Type B pancreatic cell (in vitro differentiated cells): Measurements from ENCODE around the gene RPS19BP1. TPM values are rescaled to one million over a fixed set of nuclear protein-coding genes. Genes with fewer than 3 reads are reported as not detected.

Source experiments
- DNase-seq: peaks from one replicate; pipeline ENCODE4 v3.0.0; 2021; ENCODE audit warnings: mixed read lengths; ENCODE audit not compliant: unreplicated experiment; ENCODE audit errors: extremely low spot score
- H3K27ac Mint-ChIP-seq: 2 replicates; pipeline ENCODE4 v1.8.0; 2021; ENCODE audit warnings: mild to moderate bottlenecking, mixed read lengths
- H3K27me3 Mint-ChIP-seq: 2 replicates; pipeline ENCODE4 v1.8.0; 2021; ENCODE audit warnings: mixed read lengths
- H3K36me3 Mint-ChIP-seq: 2 replicates; pipeline ENCODE4 v1.8.0; 2021; ENCODE audit warnings: mixed read lengths
- H3K4me1 Mint-ChIP-seq: one replicate; pipeline ENCODE4 v1.8.0; 2021; ENCODE audit warnings: mixed read lengths; ENCODE audit not compliant: unreplicated experiment
- H3K4me3 Mint-ChIP-seq: 2 replicates; pipeline ENCODE4 v1.8.0; 2021; ENCODE audit warnings: mild to moderate bottlenecking, mixed read lengths
- H3K9me3 Mint-ChIP-seq: 2 replicates; pipeline ENCODE4 v1.8.0; 2021; ENCODE audit warnings: mixed read lengths
- CTCF ChIP-seq: fragments of 200-600 bp; sonication (generic); conservative IDR thresholded peaks from 2 replicates; pipeline ENCODE4 v1.5.0; 2021; ENCODE audit warnings: antibody characterized with exemption, mild to moderate bottlenecking
- total RNA-seq: library from RNA; stranded (reverse); gene quantifications from 2 replicates; pipeline ENCODE4 v1.2.1, GENCODE V29; 2021; ENCODE audit warnings: low replicate concordance

The RPS19BP1 gene
- total RNA-seq, 1 donor from 2014 or later, result 52.3 TPM

GRCh38 chr22:39530692-39531331 is 1.7 kb downstream of the RPS19BP1 start:
- peak overlapping the region; percentile 98 for H3K4me3 Mint-ChIP-seq
- H3K36me3 Mint-ChIP-seq, result peaks cover 5% of the 10 kb centered on the region
- H3K27ac Mint-ChIP-seq, result peak overlapping the region; percentile 97
- no peaks in the 10 kb centered on the region for H3K27me3 Mint-ChIP-seq
- peak; percentile 47 for TF ChIP-seq CTCF
- DNase-seq, result no peak
- no peaks in the 10 kb centered on the region for H3K9me3 Mint-ChIP-seq
- H3K4me1 Mint-ChIP-seq, result peaks cover 53% of the 10 kb centered on the region

GRCh38 chr22:39530116-39530515 is 2.4 kb downstream of the RPS19BP1 start:
- TF ChIP-seq CTCF, result no peak
- Mint-ChIP-seq H3K4me1 (peaks cover 53% of the 10 kb centered on the region), H3K36me3 (peaks cover 5% of the 10 kb centered on the region), H3K27ac (peak overlapping the region; percentile 80), H3K4me3 (peak overlapping the region; percentile 98), H3K9me3 (no peaks in the 10 kb centered on the region), H3K27me3 (no peaks in the 10 kb centered on the region)
- no peak for DNase-seq

- Mint-ChIP-seq H3K4me3 (peak overlapping the region; percentile 98), H3K27ac (peak overlapping the region; percentile 80), H3K9me3 (no peaks in the 10 kb centered on the region), H3K27me3 (no peaks in the 10 kb centered on the region), H3K4me1 (peaks cover 59% of the 10 kb centered on the region), H3K36me3 (peaks cover 9% of the 10 kb centered on the region)
- TF ChIP-seq CTCF, result peak; percentile 44
- DNase-seq, result no peak
Measured at GRCh38 chr22:39529487-39529851, 3.1 kb downstream of the RPS19BP1 start.

GRCh38 chr22:39528681-39529486 is 3.7 kb downstream of the RPS19BP1 start:
- peaks cover 10% of the 10 kb centered on the region for H3K36me3 Mint-ChIP-seq
- TF ChIP-seq CTCF, result peak; percentile 95
- H3K4me3 Mint-ChIP-seq, result peak overlapping the region; percentile 98
- H3K27ac Mint-ChIP-seq, result peak overlapping the region; percentile 80
- no peaks in the 10 kb centered on the region for H3K9me3 Mint-ChIP-seq
- H3K27me3 Mint-ChIP-seq, result no peaks in the 10 kb centered on the region
- peak; percentile 94 for DNase-seq
- H3K4me1 Mint-ChIP-seq, result peaks cover 57% of the 10 kb centered on the region

GRCh38 chr22:39528080-39528661 is 4.4 kb downstream of the RPS19BP1 start:
- Mint-ChIP-seq H3K36me3 (peaks cover 14% of the 10 kb centered on the region), H3K9me3 (no peaks in the 10 kb centered on the region), H3K4me3 (peak overlapping the region; percentile 57), H3K4me1 (peaks cover 60% of the 10 kb centered on the region), H3K27ac (peak overlapping the region; percentile 88), H3K27me3 (no peaks in the 10 kb centered on the region)
- no peak for TF ChIP-seq CTCF
- no peak for DNase-seq
